GM10266 (cell line): Measurements from ENCODE around the gene ITPR3.

ENCODE experiments used
- DNase-seq: peaks from one replicate; pipeline ENCODE4 v3.0.0; 2012; ENCODE audit errors: extremely low spot score
- CTCF ChIP-seq: IDR thresholded peaks from 2 replicates; pipeline ENCODE4 v1.5.1; 2012; ENCODE audit warnings: mild to moderate bottlenecking, low read depth; ENCODE audit not compliant: control insufficient read depth, insufficient read depth; ENCODE audit errors: missing control alignments

Gene ITPR3

GRCh38 chr6:33616913-33617312 lies 4.2 kb upstream of the ITPR3 start:
- TF ChIP-seq CTCF = no peak
- no peak for DNase-seq

- no peak for TF ChIP-seq CTCF
- no peak for DNase-seq
These were observed 1.8 kb upstream of the ITPR3 start for GRCh38 chr6:33619166-33619840.

- TF ChIP-seq CTCF = no peak
These were observed 815 bp upstream of the ITPR3 start for GRCh38 chr6:33620158-33620855.

GRCh38 chr6:33621711-33622388 lies 728 bp downstream of the ITPR3 start:
- no peak for TF ChIP-seq CTCF
- peak; percentile 64 for DNase-seq

More at GRCh38 chr6:33620158-33620855, 815 bp upstream of the ITPR3 start:
- DNase-seq = peak; percentile 62

- DNase-seq = peak; percentile 62
These were observed 1.6 kb downstream of the ITPR3 start for GRCh38 chr6:33622456-33623431.

More at GRCh38 chr6:33622456-33623431, 1.6 kb downstream of the ITPR3 start:
- TF ChIP-seq CTCF = no peak
